T-cell (primary cell): ENCODE measurements around the gene TEP1. TPM values are rescaled to one million over a fixed set of nuclear protein-coding genes. Genes with fewer than 3 reads are reported as not detected.
A peak's percentile ranks its signal among the peaks of the same experiment; 100 is the strongest.
"Not testable (repeated sequence)": the region's sequence is repeated elsewhere in the genome, so short reads cannot be mapped to it uniquely, and the experiment has no call there.

Experiments used
- ATAC-seq, 4 experiments: fragments of 200-7000 bp in 3 of 4; fragments of 150-1000 bp in 1 of 4; cut with Tn5 transposase; replicated peaks in 1 of 4; 1 replicate in 3 of 4; 2 replicates in 1 of 4; pipeline ENCODE4 v1.10.0; 2021; ENCODE audit warnings: moderate library complexity in 3 of 4, mild to moderate bottlenecking in 2 of 4, moderate number of reproducible peaks in 1 of 4
- CTCF ChIA-PET, 2 donors: fragments of 300-600 bp; sonication (Branson Sonifier 250); formaldehyde crosslinking; loops; one replicate each; lab custom pipeline; 2022; ENCODE audit warnings: antibody characterized with exemption in 2 of 2; lab: Charles Lee
- POLR2A ChIA-PET, 2 donors: fragments of 300-600 bp; sonication (Branson Sonifier 250); formaldehyde crosslinking; loops; one replicate each; lab custom pipeline; 2022; ENCODE audit warnings: antibody characterized with exemption in 2 of 2; lab: Charles Lee
- DNase-seq, 35 experiments: peaks; one replicate each; pipeline versions ENCODE4 v3.0.0 to v3.0.0-alpha.2; 2013 to 2023
- H3K27ac ChIP-seq: one replicate; pipeline ENCODE4 v1.5.1; 2013; ENCODE audit warnings: low read length
- H3K27me3 ChIP-seq, 2 experiments: replicated peaks in 1 of 2; 1 replicate in 1 of 2; 2 replicates in 1 of 2; pipeline versions ENCODE4 v1.6.1 to v1.7.0; 2013; ENCODE audit warnings: low read length in 1 of 2, mixed read lengths in 1 of 2; ENCODE audit not compliant: control insufficient read depth in 2 of 2, insufficient read depth in 2 of 2; ENCODE audit errors: extremely low read depth in 1 of 2
- H3K36me3 ChIP-seq, 2 donors: 1 replicate in 1 of 2; 2 replicates in 1 of 2; pipeline versions ENCODE4 v1.6.1 to v1.7.0; 2013; ENCODE audit warnings: low read length in 1 of 2; ENCODE audit not compliant: control insufficient read depth in 2 of 2, insufficient read depth in 1 of 2; ENCODE audit errors: extremely low read depth in 1 of 2
- H3K4me1 ChIP-seq, 2 experiments: 1 replicate in 1 of 2; 2 replicates in 1 of 2; pipeline versions ENCODE4 v1.6.1 to v1.7.0; 2013; ENCODE audit warnings: low read length in 2 of 2, mixed read lengths in 1 of 2; ENCODE audit not compliant: insufficient read depth in 2 of 2, control insufficient read depth in 1 of 2; ENCODE audit errors: extremely low read depth in 1 of 2
- H3K4me3 ChIP-seq, 2 donors: 1 replicate in 1 of 2; 2 replicates in 1 of 2; pipeline versions ENCODE4 v1.5.1 to v1.7.0; 2013; ENCODE audit warnings: mild to moderate bottlenecking in 2 of 2, low read length in 1 of 2, moderate library complexity in 1 of 2; ENCODE audit not compliant: control insufficient read depth in 1 of 2; ENCODE audit errors: extremely low read depth in 1 of 2
- H3K9me3 ChIP-seq: 2 replicates; pipeline ENCODE4 v1.7.0; 2013
- H3K27ac Mint-ChIP-seq, 2 donors: one replicate each; pipeline ENCODE4 v1.8.0; 2020 to 2021; ENCODE audit warnings: mild to moderate bottlenecking in 2 of 2, mixed read lengths in 2 of 2
- H3K27me3 Mint-ChIP-seq, 2 donors: one replicate each; pipeline ENCODE4 v1.8.0; 2021 to 2022; ENCODE audit warnings: mixed read lengths in 2 of 2
- H3K36me3 Mint-ChIP-seq: one replicate; pipeline ENCODE4 v1.8.0; 2021; ENCODE audit warnings: mixed read lengths
- H3K4me1 Mint-ChIP-seq, 3 donors: one replicate each; pipeline ENCODE4 v1.8.0; 2020 to 2022; ENCODE audit warnings: mixed read lengths in 3 of 3, mild to moderate bottlenecking in 1 of 3
- H3K4me3 Mint-ChIP-seq, 3 donors: one replicate each; pipeline ENCODE4 v1.8.0; 2020 to 2022; ENCODE audit warnings: mild to moderate bottlenecking in 3 of 3, mixed read lengths in 3 of 3, moderate library complexity in 3 of 3
- H3K9me3 Mint-ChIP-seq, 3 donors: one replicate each; pipeline ENCODE4 v1.8.0; 2020 to 2022; ENCODE audit warnings: mixed read lengths in 3 of 3
- WGBS: methylation state at CpG from one replicate; pipeline ENCODE4 v1.1.5; 2013; ENCODE audit warnings: missing lambda C conversion rate; ENCODE audit not compliant: insufficient coverage; 5-methylcytosine and 5-hydroxymethylcytosine counted together
- total RNA-seq, 35 experiments: library from RNA in 6 of 35; stranded (reverse) in 6 of 35; fragments of 120-200 nt in 1 of 35; gene quantifications; one replicate each; pipeline versions ENCODE4 v1.2.1 to v1.2.4 and lab custom pipeline; 2013 to 2026

TEP1 gene
- total RNA-seq, 5 donors from 2014 or later (not counting 1 experiment from before 2014, with no cell fraction given) = 38.5 to 71.5 (median 65.5) TPM

DNA sequence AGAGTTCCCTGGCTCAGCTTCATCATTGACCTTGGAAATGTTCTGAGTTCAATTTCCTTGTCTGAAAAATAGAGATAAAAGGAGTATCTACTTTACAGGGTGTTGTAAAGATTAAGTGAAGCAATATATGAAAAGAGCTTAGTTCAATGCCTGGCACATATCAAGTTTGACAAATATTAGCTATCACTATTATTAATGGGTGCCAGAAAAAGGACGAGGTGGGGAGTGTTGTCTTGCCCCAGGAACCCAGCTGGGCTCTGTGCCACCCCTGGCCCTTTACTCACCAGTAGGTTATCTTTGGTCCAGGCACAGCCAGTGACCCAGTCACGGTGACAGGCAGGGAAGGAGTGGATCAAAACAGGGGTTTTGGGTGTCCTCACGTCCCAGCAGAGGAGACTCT lies 37.8 kb downstream of the TEP1 start:
- Histone ChIP-seq H3K9me3 (no peaks in the 10 kb centered on the region), H3K27me3 (no peaks in the 10 kb centered on the region), H3K27ac (no peak overlapping the region), H3K4me1 (no peaks in the 10 kb centered on the region), H3K36me3 (peaks cover 34 to 95% of the 10 kb centered on the region in 2 donors), H3K4me3 (no peak overlapping the region)
- peak overlapping the region in 1 of 2 donors; percentile 44 for H3K27ac Mint-ChIP-seq
- H3K4me3 Mint-ChIP-seq = no peak overlapping the region
- H3K27me3 Mint-ChIP-seq = no peaks in the 10 kb centered on the region
- no peaks in the 10 kb centered on the region for H3K4me1 Mint-ChIP-seq
- ATAC-seq (no peak), DNase-seq (no peak)
- H3K36me3 Mint-ChIP-seq = peaks cover 82% of the 10 kb centered on the region
- ChIA-PET POLR2A (no interaction called here), CTCF (no interaction called here)
- 76% methylated on average over 2 of the region's 3 CpGs for WGBS
- no peaks in the 10 kb centered on the region for H3K9me3 Mint-ChIP-seq

DNA sequence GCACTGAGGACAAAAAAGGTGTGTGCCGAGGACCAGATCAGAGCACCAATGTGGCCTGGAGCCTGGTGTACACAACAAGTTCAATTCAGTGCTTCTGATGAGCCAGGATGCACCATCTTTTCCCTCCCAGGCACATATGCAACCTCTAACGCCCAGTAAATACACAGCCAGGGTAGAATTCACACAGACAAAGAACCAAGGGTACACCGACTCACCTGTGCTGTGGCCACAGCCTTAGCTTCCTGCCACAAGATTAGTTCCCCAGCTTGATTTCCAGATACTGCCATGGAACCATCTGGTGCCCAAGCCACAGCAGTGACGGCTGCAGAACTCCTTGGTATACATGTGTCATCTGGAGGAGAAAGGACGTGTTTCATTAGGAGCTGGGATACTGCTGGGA lies 40.5 kb downstream of the TEP1 start:
- POLR2A ChIA-PET = no interaction called here
- CTCF ChIA-PET = interaction anchor here in 1 of 2 donors (1.0 kb wide), 1 partner anchor 46 kb away, joined by 7 read pairs; no protein-coding TSS in a partner anchor

GRCh38 chr14:20365928-20366327 lies 47.4 kb downstream of the TEP1 start:
- Histone ChIP-seq H3K27me3 (no peaks in the 10 kb centered on the region), H3K4me1 (no peaks in the 10 kb centered on the region), H3K4me3 (no peak overlapping the region), H3K9me3 (no peaks in the 10 kb centered on the region), H3K36me3 (peaks cover 23 to 50% of the 10 kb centered on the region in 2 donors), H3K27ac (no peak overlapping the region)
- H3K4me1 Mint-ChIP-seq = no peaks in the 10 kb centered on the region
- ChIA-PET CTCF (no interaction called here), POLR2A (no interaction called here)
- DNase-seq (no peak), ATAC-seq (no peak)
- no peak overlapping the region for H3K27ac Mint-ChIP-seq
- H3K27me3 Mint-ChIP-seq = no peaks in the 10 kb centered on the region
- no peaks in the 10 kb centered on the region for H3K9me3 Mint-ChIP-seq
- H3K4me3 Mint-ChIP-seq = no peak overlapping the region
- H3K36me3 Mint-ChIP-seq = peaks cover 44% of the 10 kb centered on the region

More for the DNA sequence above, 40.5 kb downstream of the TEP1 start:
- no peak for ATAC-seq
- Histone ChIP-seq H3K36me3 (peaks cover 31 to 90% of the 10 kb centered on the region in 2 donors), H3K4me1 (no peaks in the 10 kb centered on the region), H3K27me3 (no peaks in the 10 kb centered on the region), H3K27ac (no peak overlapping the region), H3K9me3 (no peaks in the 10 kb centered on the region), H3K4me3 (no peak overlapping the region)
- no peaks in the 10 kb centered on the region for H3K27me3 Mint-ChIP-seq
- no peaks in the 10 kb centered on the region for H3K9me3 Mint-ChIP-seq
- WGBS = 56% methylated on average over 3 of the region's 5 CpGs
- DNase-seq = no peak
- peak overlapping the region in 1 of 2 donors; percentile 41 for H3K27ac Mint-ChIP-seq
- no peak overlapping the region for H3K4me3 Mint-ChIP-seq
- H3K4me1 Mint-ChIP-seq = no peaks in the 10 kb centered on the region
- H3K36me3 Mint-ChIP-seq = peaks cover 82% of the 10 kb centered on the region

GRCh38 chr14:20358474-20358873 lies 54.8 kb downstream of the TEP1 start:
- H3K9me3 Mint-ChIP-seq, H3K27ac ChIP-seq, H3K27me3 ChIP-seq, H3K27me3 Mint-ChIP-seq, H3K4me1 Mint-ChIP-seq, H3K4me3 ChIP-seq, POLR2A ChIA-PET, H3K4me1 ChIP-seq, CTCF ChIA-PET, H3K4me3 Mint-ChIP-seq, H3K9me3 ChIP-seq, DNase-seq, ATAC-seq: not testable (repeated sequence)
- H3K36me3 Mint-ChIP-seq = peaks cover 55% of the 10 kb centered on the region
- H3K36me3 ChIP-seq = peaks cover 12 to 48% of the 10 kb centered on the region in 2 donors
- no CpG with 5 or more reads among the region's 3 CpGs for WGBS
- H3K27ac Mint-ChIP-seq = peak overlapping the region; percentile 71 to 77

- Histone ChIP-seq H3K4me3 (no peak overlapping the region), H3K4me1 (no peaks in the 10 kb centered on the region), H3K27me3 (no peaks in the 10 kb centered on the region), H3K9me3 (no peaks in the 10 kb centered on the region), H3K27ac (no peak overlapping the region), H3K36me3 (peaks cover 12 to 59% of the 10 kb centered on the region in 2 donors)
- POLR2A ChIA-PET = no interaction called here
- H3K9me3 Mint-ChIP-seq = no peaks in the 10 kb centered on the region
- CTCF ChIA-PET = no interaction called here
- no peaks in the 10 kb centered on the region for H3K4me1 Mint-ChIP-seq
- DNase-seq = no peak
- WGBS = 95% methylated on average over 3 of the region's 3 CpGs
- H3K4me3 Mint-ChIP-seq = no peak overlapping the region
- ATAC-seq = no peak
- H3K27ac Mint-ChIP-seq = peak overlapping the region in 1 of 2 donors; percentile 7
- peaks cover 53% of the 10 kb centered on the region for H3K36me3 Mint-ChIP-seq
- no peaks in the 10 kb centered on the region for H3K27me3 Mint-ChIP-seq
Observed at GRCh38 chr14:20356422-20356821, 56.9 kb downstream of the TEP1 start.

DNA sequence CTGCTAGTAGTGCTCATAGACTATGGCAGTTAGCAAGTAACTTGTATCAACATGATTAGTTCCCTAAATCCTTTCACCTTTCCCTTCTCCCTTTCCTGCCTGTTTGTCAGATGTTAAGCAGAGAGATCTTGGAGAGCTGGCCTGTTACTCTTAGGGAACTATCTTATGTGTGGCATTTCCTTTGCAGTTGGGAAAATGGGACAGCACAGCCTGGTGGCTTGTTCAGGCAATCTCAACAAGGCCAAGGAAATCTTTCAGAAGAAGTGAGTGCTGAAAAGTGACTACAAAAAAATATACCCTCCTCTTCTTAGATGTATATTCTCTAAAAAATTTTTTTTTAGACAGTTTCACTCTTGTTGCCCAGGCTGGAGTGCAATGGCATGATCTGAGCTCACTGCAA lies 62.4 kb downstream of the TEP1 start:
- H3K36me3 Mint-ChIP-seq = peaks cover 40% of the 10 kb centered on the region
- Histone ChIP-seq H3K9me3 (no peaks in the 10 kb centered on the region), H3K27ac (no peak overlapping the region), H3K36me3 (peaks cover 4 to 60% of the 10 kb centered on the region in 2 donors), H3K27me3 (no peaks in the 10 kb centered on the region), H3K4me3 (no peak overlapping the region), H3K4me1 (no peaks in the 10 kb centered on the region)
- no peaks in the 10 kb centered on the region for H3K27me3 Mint-ChIP-seq
- no peak for ATAC-seq
- CTCF ChIA-PET = no interaction called here
- H3K4me3 Mint-ChIP-seq = no peak overlapping the region
- no peaks in the 10 kb centered on the region for H3K9me3 Mint-ChIP-seq
- H3K4me1 Mint-ChIP-seq = peaks cover 0 to 4% (median under 1%) of the 10 kb centered on the region in 3 donors
- POLR2A ChIA-PET = no interaction called here
- DNase-seq = peak in 1 of 35 experiments; percentile 13
- H3K27ac Mint-ChIP-seq = no peak overlapping the region

GRCh38 chr14:20350282-20350681 lies 63.0 kb downstream of the TEP1 start:
- no peaks in the 10 kb centered on the region for H3K4me1 ChIP-seq
- peaks cover 0 to 6% (median 4%) of the 10 kb centered on the region in 3 donors for H3K4me1 Mint-ChIP-seq
- H3K36me3 Mint-ChIP-seq = peaks cover 39% of the 10 kb centered on the region
- H3K27ac Mint-ChIP-seq = no peak overlapping the region
- H3K27ac ChIP-seq = no peak overlapping the region
- H3K9me3 ChIP-seq = no peaks in the 10 kb centered on the region
- ATAC-seq (no peak), DNase-seq (no peak)
- H3K4me3 Mint-ChIP-seq = no peak overlapping the region
- peaks cover 4 to 54% of the 10 kb centered on the region in 2 donors for H3K36me3 ChIP-seq
- no peaks in the 10 kb centered on the region for H3K9me3 Mint-ChIP-seq
- H3K27me3 Mint-ChIP-seq = no peaks in the 10 kb centered on the region
- no peak overlapping the region for H3K4me3 ChIP-seq
- whole genome bisulfite sequencing = 83% methylated on average over 1 of the region's 2 CpGs
- ChIA-PET CTCF (interaction anchor here in 1 of 2 donors (0.7 kb wide), 1 partner anchor 68 kb away, joined by 3 read pairs; no protein-coding TSS in a partner anchor), POLR2A (no interaction called here)
- H3K27me3 ChIP-seq = no peaks in the 10 kb centered on the region
